RWPE2 (cell line): ENCODE measurements around the gene TIMM17B.

Source experiments
- ATAC-seq: fragments of 200-7000 bp; cut with Tn5 transposase; 3 replicates; pipeline ENCODE4 v1.9.1; 2021; ENCODE audit warnings: low read depth
- DNase-seq: peaks from one replicate; pipeline ENCODE4 v3.0.0-alpha.2; 2020; ENCODE audit warnings: low spot score
- H3K27ac ChIP-seq: fragments of 450-650 bp; 2 replicates; pipeline ENCODE4 v1.5.1; 2017; ENCODE audit warnings: mild to moderate bottlenecking; ENCODE audit not compliant: poor library complexity, severe bottlenecking
- H3K27me3 ChIP-seq: fragments of 250-450 bp; sonication (Bioruptor Pico); 2 replicates; pipeline ENCODE4 v1.5.1; 2021; ENCODE audit warnings: mild to moderate bottlenecking, moderate library complexity; ENCODE audit not compliant: insufficient read depth, poor library complexity, severe bottlenecking
- H3K36me3 ChIP-seq: fragments of 250-450 bp; sonication (Bioruptor Pico); 2 replicates; pipeline ENCODE4 v1.5.1; 2020; ENCODE audit warnings: low read depth, mild to moderate bottlenecking, moderate library complexity
- H3K4me1 ChIP-seq: fragments of 250-450 bp; sonication (Bioruptor Pico); 2 replicates; pipeline ENCODE4 v1.5.1; 2021; ENCODE audit warnings: mild to moderate bottlenecking, moderate library complexity; ENCODE audit not compliant: insufficient read depth, poor library complexity, severe bottlenecking
- H3K4me3 ChIP-seq: fragments of 250-450 bp; sonication (Bioruptor Pico); 2 replicates; pipeline ENCODE4 v1.5.1; 2021; ENCODE audit warnings: mild to moderate bottlenecking, moderate library complexity; ENCODE audit not compliant: severe bottlenecking
- H3K9me3 ChIP-seq: fragments of 250-450 bp; sonication (Bioruptor Pico); 2 replicates; pipeline ENCODE4 v1.5.1; 2021; ENCODE audit warnings: mild to moderate bottlenecking, moderate library complexity; ENCODE audit not compliant: severe bottlenecking
- TF ChIP-seq, protein P1 (sequence below): fragments of 450-650 bp; IDR thresholded peaks from one replicate; pipeline ENCODE4 v1.5.1; 2017; ENCODE audit warnings: mild to moderate bottlenecking, moderate library complexity; ENCODE audit not compliant: poor library complexity, severe bottlenecking

The TIMM17B gene

DNA sequence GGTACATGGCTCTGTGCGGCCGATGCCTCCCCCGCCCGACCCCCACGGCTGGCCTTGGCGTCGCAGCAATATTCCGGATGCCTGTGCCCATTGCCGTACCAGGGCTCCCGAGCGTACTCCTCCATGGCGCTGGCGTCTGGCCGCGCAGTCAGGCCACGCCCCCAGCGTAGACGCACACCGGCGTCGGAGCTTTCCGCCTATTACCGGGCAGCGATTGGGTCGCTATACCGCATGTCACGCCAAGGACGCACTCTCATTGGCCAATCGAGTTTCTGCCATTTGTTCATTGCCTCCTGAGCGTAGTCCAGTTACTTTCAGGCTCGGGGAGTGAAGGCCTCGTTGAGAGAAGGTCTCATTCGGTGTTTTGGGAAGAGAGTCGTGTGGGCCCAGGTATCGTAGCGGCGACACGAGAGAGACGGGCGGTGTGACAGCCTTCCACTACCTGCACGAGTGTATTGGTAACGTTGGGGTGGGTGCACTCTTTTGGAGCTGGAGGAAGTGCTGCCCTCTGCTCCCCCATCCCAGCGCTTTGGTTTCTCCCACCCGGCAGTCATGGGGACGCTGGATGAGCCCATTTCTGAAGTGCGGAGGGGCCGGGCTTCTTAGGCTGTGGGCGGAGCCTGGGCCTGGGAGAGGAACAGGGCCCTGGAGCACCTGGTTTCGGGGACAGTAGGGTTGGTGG is at the start of gene TIMM17B, which contains the start of gene PQBP1:
Gene TIMM17B (minus strand): TSS at position 144 of the 682 bp plus-strand sequence. CDS start 19 bp downstream, at position 125.
Gene PQBP1 (plus strand): TSS at position 306 of the 682 bp plus-strand sequence. CDS start 580 bp downstream, outside the sequence.
- H3K36me3 ChIP-seq, result peaks cover 25% of the 10 kb centered on the region
- H3K9me3 ChIP-seq, result no peaks in the 10 kb centered on the region
- ATAC-seq (peak; percentile 91), DNase-seq (peak; percentile 90)
- H3K4me3 ChIP-seq, result peak within 1 kb of the TSS; percentile 83
- no peaks in the 10 kb centered on the region for H3K27me3 ChIP-seq
- no peaks in the 10 kb centered on the region for H3K4me1 ChIP-seq
- H3K27ac ChIP-seq, result peak within 1 kb of the TSS; percentile 74
- TF ChIP-seq, protein P1, sequence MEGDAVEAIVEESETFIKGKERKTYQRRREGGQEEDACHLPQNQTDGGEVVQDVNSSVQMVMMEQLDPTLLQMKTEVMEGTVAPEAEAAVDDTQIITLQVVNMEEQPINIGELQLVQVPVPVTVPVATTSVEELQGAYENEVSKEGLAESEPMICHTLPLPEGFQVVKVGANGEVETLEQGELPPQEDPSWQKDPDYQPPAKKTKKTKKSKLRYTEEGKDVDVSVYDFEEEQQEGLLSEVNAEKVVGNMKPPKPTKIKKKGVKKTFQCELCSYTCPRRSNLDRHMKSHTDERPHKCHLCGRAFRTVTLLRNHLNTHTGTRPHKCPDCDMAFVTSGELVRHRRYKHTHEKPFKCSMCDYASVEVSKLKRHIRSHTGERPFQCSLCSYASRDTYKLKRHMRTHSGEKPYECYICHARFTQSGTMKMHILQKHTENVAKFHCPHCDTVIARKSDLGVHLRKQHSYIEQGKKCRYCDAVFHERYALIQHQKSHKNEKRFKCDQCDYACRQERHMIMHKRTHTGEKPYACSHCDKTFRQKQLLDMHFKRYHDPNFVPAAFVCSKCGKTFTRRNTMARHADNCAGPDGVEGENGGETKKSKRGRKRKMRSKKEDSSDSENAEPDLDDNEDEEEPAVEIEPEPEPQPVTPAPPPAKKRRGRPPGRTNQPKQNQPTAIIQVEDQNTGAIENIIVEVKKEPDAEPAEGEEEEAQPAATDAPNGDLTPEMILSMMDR, result no peak

DNA sequence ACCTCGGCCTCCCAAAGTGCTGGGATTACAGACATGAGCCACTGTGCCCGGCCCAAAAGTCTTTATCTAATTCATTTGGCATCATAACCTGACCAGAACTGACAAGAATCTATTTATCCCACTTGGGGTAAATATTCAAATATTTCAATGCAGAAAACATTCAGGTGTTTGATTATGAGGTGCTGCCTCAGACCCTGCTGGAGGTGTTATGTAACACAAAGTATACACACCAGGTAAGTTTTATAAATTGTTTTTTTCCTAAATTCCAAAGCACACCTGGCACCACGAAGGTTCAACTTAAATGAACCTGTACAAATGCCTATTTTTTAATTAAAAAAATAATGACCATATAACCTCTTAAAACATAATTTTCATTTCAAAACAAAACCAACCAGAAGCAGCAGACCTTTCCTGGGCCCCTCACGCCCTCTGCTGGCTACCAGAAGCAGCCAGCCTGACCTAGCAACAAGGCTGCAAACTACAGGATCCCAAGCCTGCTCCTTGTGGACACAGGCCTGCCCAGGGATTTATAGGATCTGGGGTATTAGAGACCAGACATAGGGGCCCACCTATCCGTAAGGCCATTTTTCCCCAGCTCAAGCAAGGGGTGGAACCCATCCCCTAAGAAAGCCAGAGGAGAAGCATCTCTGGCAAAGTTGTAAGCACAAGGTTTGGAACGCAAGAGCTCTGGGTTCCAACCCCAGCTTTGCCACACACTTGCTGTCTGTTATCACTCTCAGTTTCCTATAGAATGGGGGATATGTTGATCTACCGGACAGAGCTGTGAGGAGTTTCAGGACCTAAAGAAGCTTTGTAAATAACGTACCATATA is 48.2 kb upstream of the TIMM17B start:
- peak; percentile 72; the same call in 2 of the 3 replicates for ATAC-seq
- TF ChIP-seq, protein P1, result peak; percentile 69
- DNase-seq, result no peak

DNA sequence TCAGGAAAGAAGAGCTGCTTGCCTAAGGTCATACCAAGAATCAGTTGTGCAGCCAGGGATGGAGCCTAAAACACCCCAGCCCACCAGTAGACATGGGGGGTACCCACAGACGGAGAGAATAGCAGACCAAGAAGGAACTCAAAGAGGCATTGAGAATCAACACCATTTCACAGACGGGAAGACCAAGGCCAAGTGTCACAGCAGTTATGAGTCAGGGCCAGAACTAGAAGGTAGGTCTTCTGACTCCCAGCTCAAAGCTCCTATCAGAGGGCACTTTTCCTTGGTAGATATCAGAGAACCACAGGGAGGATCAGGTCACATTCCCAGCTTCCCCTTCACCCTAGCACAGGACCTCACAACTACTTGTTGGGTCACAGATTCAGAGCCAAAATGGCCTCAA is 45.3 kb upstream of the TIMM17B start:
- H3K36me3 ChIP-seq, result peaks cover 7% of the 10 kb centered on the region; the same call in 1 of the 2 replicates
- H3K4me1 ChIP-seq, result no peaks in the 10 kb centered on the region
- H3K4me3 ChIP-seq, result no peak overlapping the region
- no peaks in the 10 kb centered on the region for H3K27me3 ChIP-seq
- no peaks in the 10 kb centered on the region for H3K9me3 ChIP-seq
- H3K27ac ChIP-seq, result no peak overlapping the region
- DNase-seq (no peak), ATAC-seq (no peak)
- TF ChIP-seq, protein P1, result no peak

More for the DNA sequence above, 48.2 kb upstream of the TIMM17B start:
- H3K4me1 ChIP-seq, result no peaks in the 10 kb centered on the region
- peaks cover 7% of the 10 kb centered on the region; the same call in 1 of the 2 replicates for H3K36me3 ChIP-seq
- H3K9me3 ChIP-seq, result no peaks in the 10 kb centered on the region
- no peak overlapping the region for H3K4me3 ChIP-seq
- H3K27me3 ChIP-seq, result no peaks in the 10 kb centered on the region
- H3K27ac ChIP-seq, result no peak overlapping the region

DNA sequence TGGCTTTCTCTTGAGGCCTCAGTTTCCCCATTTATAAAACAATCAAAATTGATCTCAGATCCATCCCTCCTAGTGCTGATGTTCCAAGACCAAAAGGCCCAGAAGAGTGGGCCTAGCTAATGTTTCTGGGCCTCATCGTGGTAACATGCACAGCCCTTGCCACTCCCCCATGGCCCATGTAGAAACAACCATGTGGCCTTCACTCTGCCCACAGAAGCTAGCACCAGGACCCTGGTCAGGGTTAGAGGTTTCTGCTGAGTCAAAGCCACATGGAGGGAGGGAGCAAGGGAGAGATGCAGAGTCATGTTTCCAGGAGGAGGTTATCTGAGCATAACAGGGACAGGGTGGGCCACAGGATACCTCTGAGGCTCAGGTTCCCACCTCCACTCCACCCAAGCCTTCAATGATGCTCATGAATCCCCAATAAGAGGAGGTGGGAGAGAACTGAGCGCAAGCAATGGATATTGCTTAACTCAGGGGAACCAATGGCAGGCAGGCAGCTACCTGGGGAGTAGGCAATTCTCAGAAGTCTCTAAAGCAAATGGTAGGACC is 42.9 kb upstream of the TIMM17B start:
- Histone ChIP-seq H3K27me3 (no peaks in the 10 kb centered on the region), H3K4me3 (no peak overlapping the region), H3K9me3 (no peaks in the 10 kb centered on the region), H3K27ac (no peak overlapping the region), H3K4me1 (no peaks in the 10 kb centered on the region), H3K36me3 (peaks cover 7% of the 10 kb centered on the region; the same call in 1 of the 2 replicates)
- TF ChIP-seq, protein P1, result no peak
- no peak for ATAC-seq
- no peak for DNase-seq
